GM12875 (cell line): ENCODE measurements around the gene RNF175.

Experiments used
- H3K4me3 ChIP-seq: one replicate; pipeline ENCODE4 v1.5.1; 2011; ENCODE audit warnings: low read depth, low read length, control low read depth
- CTCF ChIP-seq: IDR thresholded peaks from 2 replicates; pipeline ENCODE4 v1.5.1; 2011; ENCODE audit warnings: low read depth, mild to moderate bottlenecking, control low read depth, inconsistent platforms, low read length, moderate library complexity, borderline replicate concordance; ENCODE audit not compliant: insufficient read depth

The RNF175 gene

GRCh38 chr4:153789741-153790499 is 30.1 kb upstream of the RNF175 start:
- no peak for TF ChIP-seq CTCF
- H3K4me3 ChIP-seq, result no peak overlapping the region

- TF ChIP-seq CTCF, result no peak
- H3K4me3 ChIP-seq, result no peak within 1 kb of the TSS
Observed at GRCh38 chr4:153788413-153789276, 28.8 kb upstream of the RNF175 start, which contains the start of gene SFRP2. TSS of gene SFRP2 (minus strand) at chr4:153789083. CDS start at chr4:153788835, 248 bp downstream.

GRCh38 chr4:153788051-153788412 is 28.2 kb upstream of the RNF175 start:
- H3K4me3 ChIP-seq, result no peak overlapping the region
- TF ChIP-seq CTCF, result no peak

GRCh38 chr4:153787575-153787974 is 27.8 kb upstream of the RNF175 start:
- no peak overlapping the region for H3K4me3 ChIP-seq
- no peak for TF ChIP-seq CTCF

GRCh38 chr4:153787061-153787560 is 27.3 kb upstream of the RNF175 start:
- H3K4me3 ChIP-seq, result no peak overlapping the region
- TF ChIP-seq CTCF, result no peak

GRCh38 chr4:153785910-153786721 is 26.3 kb upstream of the RNF175 start:
- peak; percentile 22; the same call in 1 of the 2 replicates for TF ChIP-seq CTCF
- no peak overlapping the region for H3K4me3 ChIP-seq
